NB4 (cell line): ENCODE measurements around the gene NACC2.

Source experiments
- CTCF ChIP-seq: IDR thresholded peaks from one replicate; pipeline ENCODE4 v1.5.1; 2012; ENCODE audit warnings: low read depth, low read length
- POLR2A ChIP-seq: IDR thresholded peaks from 2 replicates; pipeline ENCODE4 v1.6.1; 2011; ENCODE audit warnings: mild to moderate bottlenecking; ENCODE audit not compliant: insufficient read length; ENCODE audit errors: extremely low read depth

- TF ChIP-seq POLR2A, result no peak
- TF ChIP-seq CTCF, result no peak
Measured at GRCh38 chr9:135989157-135989556, 105.9 kb downstream of the NACC2 start.
